BJ (cell line): ENCODE results near the gene ZBTB7A. TPM values are rescaled to one million over a fixed set of nuclear protein-coding genes. Genes with fewer than 3 reads are reported as not detected.
A peak's percentile ranks its signal among the peaks of the same experiment; 100 is the strongest.

Experiments used
- CTCF ChIA-PET: fragments of 350-600 bp; formaldehyde crosslinking; extraction: SDS; loops from one replicate; lab custom pipeline; 2021; ENCODE audit warnings: antibody characterized with exemption, inconsistent platforms; lab: Yijun Ruan, JAX
- POLR2A ChIA-PET: fragments of 300-600 bp; sonication (Branson Sonifier 250); formaldehyde crosslinking; extraction: SDS; loops from one replicate; lab custom pipeline; 2021; ENCODE audit warnings: antibody characterized with exemption; lab: Charles Lee
- DNase-seq: peaks from one replicate; pipeline ENCODE4 v3.0.0-alpha.2; 2011; ENCODE audit warnings: low read depth
- H3K27me3 ChIP-seq: 2 replicates; pipeline ENCODE4 v1.6.0; 2011; ENCODE audit warnings: low read length; ENCODE audit not compliant: control insufficient read depth, insufficient read depth
- H3K36me3 ChIP-seq: 2 replicates; pipeline ENCODE4 v1.5.1; 2011; ENCODE audit warnings: low read length; ENCODE audit not compliant: control insufficient read depth, insufficient read depth
- H3K4me3 ChIP-seq: 2 replicates; pipeline ENCODE4 v1.5.1; 2011; ENCODE audit warnings: low read depth, mild to moderate bottlenecking, control low read depth, low read length
- CTCF ChIP-seq: IDR thresholded peaks from 2 replicates; pipeline ENCODE4 v1.5.1; 2011; ENCODE audit warnings: low read depth, mild to moderate bottlenecking, control low read depth, inconsistent platforms, low read length, moderate library complexity; ENCODE audit not compliant: insufficient read depth
- polyA plus RNA-seq: library from polyadenylated mRNA; depleted of rRNA; stranded (reverse); fragments of >200 nt; gene quantifications from 2 replicates; pipeline ENCODE4 v1.2.3, GENCODE V29; 2011

ZBTB7A gene
- polyA plus RNA-seq, 1 experiment: 7.5 TPM

GRCh38 chr19:4071610-4072009, 4.9 kb upstream of the ZBTB7A start:
- Histone ChIP-seq H3K4me3 (no peak overlapping the region), H3K27me3 (no peaks in the 10 kb centered on the region), H3K36me3 (no peaks in the 10 kb centered on the region)
- DNase-seq: no peak
- CTCF ChIA-PET: no interaction called here
- POLR2A ChIA-PET: no interaction called here
- TF ChIP-seq CTCF: no peak

GRCh38 chr19:4069331-4069959, 2.7 kb upstream of the ZBTB7A start:
- Histone ChIP-seq H3K4me3 (no peak overlapping the region), H3K27me3 (no peaks in the 10 kb centered on the region), H3K36me3 (no peaks in the 10 kb centered on the region)
- no peak for TF ChIP-seq CTCF
- CTCF ChIA-PET: interaction anchor here (0.6 kb wide), 1 partner anchor 8 kb away, joined by 3 read pairs; no protein-coding TSS in a partner anchor
- POLR2A ChIA-PET: no interaction called here
- DNase-seq: no peak

GRCh38 chr19:4068047-4068966, 1.6 kb upstream of the ZBTB7A start:
- Histone ChIP-seq H3K27me3 (no peaks in the 10 kb centered on the region), H3K36me3 (peaks cover 3% of the 10 kb centered on the region), H3K4me3 (peak overlapping the region; percentile 97)
- no peak for TF ChIP-seq CTCF
- POLR2A ChIA-PET: no interaction called here
- CTCF ChIA-PET: no interaction called here
- no peak for DNase-seq

- DNase-seq: no peak
- H3K27me3 ChIP-seq: no peaks in the 10 kb centered on the region
- peak overlapping the region; percentile 97 for H3K4me3 ChIP-seq
- CTCF ChIA-PET: no interaction called here
- POLR2A ChIA-PET: no interaction called here
- peaks cover 8% of the 10 kb centered on the region for H3K36me3 ChIP-seq
- TF ChIP-seq CTCF: no peak
Measured at GRCh38 chr19:4067396-4068046, 822 bp upstream of the ZBTB7A start.

GRCh38 chr19:4066176-4066606, 508 bp downstream of the ZBTB7A start:
- TF ChIP-seq CTCF: no peak
- Histone ChIP-seq H3K36me3 (peaks cover 11% of the 10 kb centered on the region), H3K27me3 (no peaks in the 10 kb centered on the region), H3K4me3 (peak overlapping the region; percentile 97)
- CTCF ChIA-PET: no interaction called here
- POLR2A ChIA-PET: no interaction called here
- DNase-seq: no peak
